HEK293 (cell line): ENCODE results near the gene SLC4A8.

Experiments used
- CTCF ChIA-PET: fragments of 350-600 bp; formaldehyde crosslinking; extraction: SDS; loops from one replicate; lab custom pipeline; 2021; ENCODE audit warnings: antibody characterized with exemption; lab: Yijun Ruan, JAX
- POLR2A ChIA-PET: fragments of 300-600 bp; formaldehyde crosslinking; extraction: SDS; loops from one replicate; lab custom pipeline; 2020; ENCODE audit warnings: antibody characterized with exemption, inconsistent platforms; lab: Yijun Ruan, JAX
- H3K27ac ChIP-seq: fragments of 200-500 bp; sonication (Bioruptor generic); 2 replicates; pipeline ENCODE4 v1.5.1; 2014; ENCODE audit warnings: low read depth, low read length, control low read depth, inconsistent platforms; ENCODE audit errors: extremely low read depth
- H3K36me3 ChIP-seq, 2 experiments: fragments of 200-500 bp in 1 of 2; sonication (Bioruptor generic) in 1 of 2; 1 replicate in 1 of 2; 2 replicates in 1 of 2; pipeline ENCODE4 v1.5.1; 2014 to 2017; ENCODE audit warnings: inconsistent platforms in 2 of 2, low read length in 2 of 2; ENCODE audit not compliant: control insufficient read depth in 2 of 2, insufficient read depth in 1 of 2
- H3K4me1 ChIP-seq: fragments of 200-500 bp; sonication (Bioruptor generic); 2 replicates; pipeline ENCODE4 v1.5.1; 2014; ENCODE audit warnings: mild to moderate bottlenecking, low read length, inconsistent platforms; ENCODE audit not compliant: control insufficient read depth, insufficient read depth
- H3K4me3 ChIP-seq: 2 replicates; pipeline ENCODE4 v1.5.1; 2011; ENCODE audit warnings: low read depth, mild to moderate bottlenecking, control low read depth, low read length, moderate library complexity
- H3K9me3 ChIP-seq: fragments of 200-500 bp; sonication (Bioruptor generic); 2 replicates; pipeline ENCODE4 v1.5.1; 2014; ENCODE audit warnings: low read depth, low read length, inconsistent platforms; ENCODE audit not compliant: control insufficient read depth, insufficient read depth
- HIC1 ChIP-seq: fragments of 450-650 bp; formaldehyde crosslinking; IDR thresholded peaks from 2 replicates; pipeline ENCODE4 v1.5.1; 2016; ENCODE audit warnings: missing biosample characterization, missing genetic modification characterization
- OSR2 ChIP-seq: fragments of 450-650 bp; formaldehyde crosslinking; IDR thresholded peaks from 2 replicates; pipeline ENCODE4 v1.5.1; 2016; ENCODE audit warnings: missing biosample characterization, missing genetic modification characterization
- ZBTB11 ChIP-seq: fragments of 450-650 bp; formaldehyde crosslinking; conservative IDR thresholded peaks from 2 replicates; pipeline ENCODE4 v1.5.1; 2016; ENCODE audit warnings: low read depth, missing biosample characterization, missing genetic modification characterization
- ZBTB8A ChIP-seq: fragments of 450-650 bp; formaldehyde crosslinking; IDR thresholded peaks from 2 replicates; pipeline ENCODE4 v1.5.1; 2016; ENCODE audit warnings: missing biosample characterization, missing genetic modification characterization
- ZNF132 ChIP-seq: fragments of 450-650 bp; formaldehyde crosslinking; IDR thresholded peaks from 2 replicates; pipeline ENCODE4 v1.5.1; 2017; ENCODE audit warnings: missing biosample characterization, missing genetic modification characterization, borderline replicate concordance
- ZNF175 ChIP-seq: fragments of 450-650 bp; formaldehyde crosslinking; IDR thresholded peaks from 2 replicates; pipeline ENCODE4 v1.5.1; 2016; ENCODE audit warnings: missing biosample characterization, missing genetic modification characterization
- ZNF248 ChIP-seq: fragments of 450-650 bp; formaldehyde crosslinking; IDR thresholded peaks from 2 replicates; pipeline ENCODE4 v1.5.1; 2017; ENCODE audit warnings: missing biosample characterization, missing genetic modification characterization
- ZNF366 ChIP-seq: fragments of 450-650 bp; formaldehyde crosslinking; conservative IDR thresholded peaks from 2 replicates; pipeline ENCODE4 v1.5.1; 2016; ENCODE audit warnings: missing biosample characterization, missing genetic modification characterization
- ZNF394 ChIP-seq: fragments of 450-650 bp; formaldehyde crosslinking; IDR thresholded peaks from 2 replicates; pipeline ENCODE4 v1.5.1; 2016; ENCODE audit warnings: missing biosample characterization, missing genetic modification characterization, mild to moderate bottlenecking, moderate library complexity, borderline replicate concordance
- ZNF423 ChIP-seq: fragments of 450-650 bp; formaldehyde crosslinking; IDR thresholded peaks from 2 replicates; pipeline ENCODE4 v1.5.1; 2016; ENCODE audit warnings: missing biosample characterization, missing genetic modification characterization
- ZNF514 ChIP-seq: fragments of 450-650 bp; formaldehyde crosslinking; IDR thresholded peaks from 2 replicates; pipeline ENCODE4 v1.5.1; 2016; ENCODE audit warnings: missing biosample characterization, missing genetic modification characterization
- ZNF544 ChIP-seq: fragments of 450-650 bp; formaldehyde crosslinking; IDR thresholded peaks from 2 replicates; pipeline ENCODE4 v1.5.0; 2017; ENCODE audit warnings: missing biosample characterization, missing genetic modification characterization
- ZNF658 ChIP-seq: fragments of 450-650 bp; formaldehyde crosslinking; IDR thresholded peaks from 2 replicates; pipeline ENCODE4; 2016; ENCODE audit warnings: missing biosample characterization, missing genetic modification characterization
- ZNF704 ChIP-seq: fragments of 450-650 bp; formaldehyde crosslinking; IDR thresholded peaks from 2 replicates; pipeline ENCODE4 v1.5.1; 2016; ENCODE audit warnings: missing biosample characterization, missing genetic modification characterization
- ZNF707 ChIP-seq: fragments of 450-650 bp; formaldehyde crosslinking; IDR thresholded peaks from 2 replicates; pipeline ENCODE4 v1.5.1; 2016; ENCODE audit warnings: missing biosample characterization, missing genetic modification characterization
- ZNF76 ChIP-seq: fragments of 450-650 bp; formaldehyde crosslinking; IDR thresholded peaks from 2 replicates; pipeline ENCODE4; 2016; ENCODE audit warnings: low read depth, missing biosample characterization, missing genetic modification characterization, borderline replicate concordance
- TF ChIP-seq, protein P1 (sequence below): fragments of 450-650 bp; formaldehyde crosslinking; IDR thresholded peaks from 2 replicates; pipeline ENCODE4 v1.5.1; 2016; ENCODE audit warnings: missing biosample characterization, missing genetic modification characterization

Gene SLC4A8

GRCh38 chr12:51524386-51524901 is 99.8 kb downstream of the SLC4A8 start:
- no peak for TF ChIP-seq HIC1
- TF ChIP-seq ZNF248 (tag by site-specific recombination) = no peak
- no peak for TF ChIP-seq ZNF132 (tag by site-specific recombination)
- TF ChIP-seq ZNF175 = no peak
- TF ChIP-seq ZNF658 (tag by site-specific recombination) = no peak
- TF ChIP-seq ZNF76 (tag by site-specific recombination) = no peak
- TF ChIP-seq OSR2 = no peak
- TF ChIP-seq ZBTB11 (tag by site-specific recombination) = no peak
- no peak for TF ChIP-seq ZNF544 (tag by site-specific recombination)
- TF ChIP-seq ZNF366 (tag by site-specific recombination) = no peak
- no peak for TF ChIP-seq ZNF704
- no peak for TF ChIP-seq ZNF423 (tag by site-specific recombination)
- TF ChIP-seq ZNF707 (tag by site-specific recombination) = no peak
- no peak for TF ChIP-seq ZNF514
- TF ChIP-seq ZBTB8A (tag by site-specific recombination) = no peak
- TF ChIP-seq, protein P1, sequence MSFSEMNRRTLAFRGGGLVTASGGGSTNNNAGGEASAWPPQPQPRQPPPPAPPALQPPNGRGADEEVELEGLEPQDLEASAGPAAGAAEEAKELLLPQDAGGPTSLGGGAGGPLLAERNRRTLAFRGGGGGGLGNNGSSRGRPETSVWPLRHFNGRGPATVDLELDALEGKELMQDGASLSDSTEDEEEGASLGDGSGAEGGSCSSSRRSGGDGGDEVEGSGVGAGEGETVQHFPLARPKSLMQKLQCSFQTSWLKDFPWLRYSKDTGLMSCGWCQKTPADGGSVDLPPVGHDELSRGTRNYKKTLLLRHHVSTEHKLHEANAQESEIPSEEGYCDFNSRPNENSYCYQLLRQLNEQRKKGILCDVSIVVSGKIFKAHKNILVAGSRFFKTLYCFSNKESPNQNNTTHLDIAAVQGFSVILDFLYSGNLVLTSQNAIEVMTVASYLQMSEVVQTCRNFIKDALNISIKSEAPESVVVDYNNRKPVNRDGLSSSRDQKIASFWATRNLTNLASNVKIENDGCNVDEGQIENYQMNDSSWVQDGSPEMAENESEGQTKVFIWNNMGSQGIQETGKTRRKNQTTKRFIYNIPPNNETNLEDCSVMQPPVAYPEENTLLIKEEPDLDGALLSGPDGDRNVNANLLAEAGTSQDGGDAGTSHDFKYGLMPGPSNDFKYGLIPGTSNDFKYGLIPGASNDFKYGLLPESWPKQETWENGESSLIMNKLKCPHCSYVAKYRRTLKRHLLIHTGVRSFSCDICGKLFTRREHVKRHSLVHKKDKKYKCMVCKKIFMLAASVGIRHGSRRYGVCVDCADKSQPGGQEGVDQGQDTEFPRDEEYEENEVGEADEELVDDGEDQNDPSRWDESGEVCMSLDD (tag by site-specific recombination) = no peak
- TF ChIP-seq ZNF394 (tag by site-specific recombination) = no peak
- ChIA-PET CTCF (interaction anchor here (1.4 kb wide), 1 partner anchor 299 kb away, joined by 6 read pairs; no protein-coding TSS in a partner anchor), POLR2A (no interaction called here)
- no peaks in the 10 kb centered on the region for H3K9me3 ChIP-seq
- no peak overlapping the region for H3K4me3 ChIP-seq
- no peaks in the 10 kb centered on the region for H3K4me1 ChIP-seq
- H3K36me3 ChIP-seq = no peaks in the 10 kb centered on the region
- no peak overlapping the region for H3K27ac ChIP-seq
